ENCODE data around the gene CFAP221. TPM values are rescaled to one million over a fixed set of nuclear protein-coding genes. Genes with fewer than 3 reads are reported as not detected.

CFAP221 gene
- polyA plus RNA-seq, 4 donors: 2.9 to 32.3 (median 26.2) TPM

DNA sequence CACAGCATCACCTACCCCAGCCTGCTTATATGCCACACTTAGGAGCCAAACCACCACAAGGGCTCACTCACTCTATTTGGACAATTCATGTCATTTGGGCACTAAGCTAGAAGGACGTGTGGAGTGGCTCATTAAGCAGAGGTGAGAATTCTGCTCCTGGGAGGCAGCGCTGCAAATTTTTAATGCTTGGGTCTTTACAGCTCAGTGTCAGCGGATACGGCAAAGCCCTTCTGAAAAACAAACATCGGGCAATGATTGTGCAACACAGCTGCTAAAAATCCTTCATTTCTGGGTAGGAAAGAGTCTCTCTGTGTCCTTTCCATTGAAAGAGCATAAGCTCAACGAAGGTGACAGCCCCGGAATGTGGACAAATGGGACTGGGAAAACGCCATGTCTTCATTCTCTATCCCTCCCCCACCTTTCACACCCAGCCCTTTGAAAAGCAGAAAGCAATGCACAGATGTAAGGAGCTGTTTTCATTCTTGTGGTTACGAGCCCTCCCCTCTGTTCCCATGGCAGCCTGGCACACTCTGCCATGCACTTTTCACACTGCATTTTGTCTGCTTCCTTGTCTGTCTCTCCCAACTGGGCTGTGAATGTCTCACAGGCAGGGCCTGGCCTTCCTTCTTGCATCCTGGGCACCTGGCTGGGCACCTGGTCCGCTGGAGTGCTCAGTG lies 150.7 kb downstream of the CFAP221 start:
- no peak for DNase-seq (ENCODE audit: low read depth in 4 of 4, low spot score in 3 of 4)

DNA sequence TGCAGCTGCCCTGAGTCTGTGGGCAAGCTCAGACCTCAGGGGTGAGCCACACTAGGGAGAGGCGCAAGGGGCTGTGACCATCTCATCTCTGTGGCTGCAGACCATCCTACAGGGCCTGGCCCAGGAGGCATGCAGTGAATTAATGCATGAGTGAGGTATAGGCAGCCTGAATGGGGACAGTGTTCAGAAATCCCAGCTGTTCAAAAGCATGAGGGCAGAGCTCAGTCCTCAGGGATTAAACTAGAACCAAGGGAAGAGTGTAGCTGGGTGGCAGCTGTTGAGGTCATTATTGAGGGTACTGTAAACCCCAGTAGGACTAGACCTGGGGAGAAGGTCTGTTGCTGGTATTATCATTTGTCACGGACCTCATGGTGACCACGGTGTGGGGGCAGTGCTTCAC lies 151.8 kb downstream of the CFAP221 start:
- DNase-seq (ENCODE audit: low read depth in 4 of 4, low spot score in 3 of 4): no peak

DNA sequence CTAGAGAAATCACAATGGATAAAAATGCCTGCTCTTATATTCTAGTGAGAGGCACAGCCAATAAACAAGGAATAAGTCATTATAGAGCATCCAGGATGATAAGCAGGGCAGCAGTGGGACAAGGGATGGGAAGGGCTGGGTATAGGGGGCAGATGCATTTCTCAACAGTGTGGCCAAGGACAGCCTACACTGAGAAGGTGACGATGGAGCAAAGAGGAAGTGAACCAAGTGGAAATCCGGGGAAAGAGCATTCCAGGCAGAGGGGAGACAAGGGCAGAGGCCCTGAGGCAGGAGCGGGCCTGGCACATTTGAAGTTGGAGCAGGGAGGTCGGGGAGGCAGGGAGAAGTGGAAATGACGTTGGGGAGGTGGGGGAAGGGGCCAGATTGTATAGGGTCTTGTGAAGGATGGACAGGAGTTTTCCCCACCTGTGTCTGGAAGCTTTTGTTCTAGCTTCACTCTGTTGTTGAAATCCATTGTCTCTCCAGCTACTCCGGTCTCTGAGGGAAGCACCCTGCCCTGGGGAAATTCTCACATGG lies 152.3 kb downstream of the CFAP221 start:
- no peak for DNase-seq (ENCODE audit: low read depth in 4 of 4, low spot score in 3 of 4)

DNA sequence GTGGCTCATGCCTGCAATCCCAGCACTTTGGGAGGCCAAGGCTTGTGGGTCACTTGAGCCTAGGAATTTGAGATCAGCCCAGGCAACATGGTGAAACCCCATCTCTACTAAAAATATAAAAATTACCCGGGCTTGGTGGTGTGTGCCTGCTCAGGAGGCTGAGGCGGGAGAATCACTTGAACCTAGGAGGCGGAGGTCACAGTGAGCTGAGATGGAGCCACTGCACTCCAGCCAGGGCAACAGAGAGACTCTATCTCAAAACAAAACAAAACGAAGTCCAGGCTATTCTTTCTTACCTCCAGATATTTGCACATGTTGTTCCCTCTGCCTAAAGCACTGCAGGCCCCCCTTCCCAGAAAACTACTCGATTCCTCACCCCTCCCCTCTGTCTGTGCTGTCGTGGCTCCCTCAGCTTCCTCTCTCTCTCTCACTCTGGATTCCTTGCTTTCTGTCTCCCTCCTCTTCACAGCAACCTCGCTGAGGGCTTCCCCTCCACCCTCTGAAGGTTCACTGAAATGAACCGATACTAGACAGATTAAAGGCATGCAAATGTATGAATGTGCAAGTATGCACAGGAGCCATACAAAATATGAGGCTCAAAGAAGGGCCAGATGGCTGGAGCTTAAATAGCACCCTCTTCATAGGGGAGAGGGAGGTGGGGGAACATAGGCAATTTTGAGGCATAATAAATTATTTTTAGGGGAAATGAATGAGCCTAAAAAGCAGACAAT lies 153.2 kb downstream of the CFAP221 start:
- no peak for DNase-seq (ENCODE audit: low read depth in 4 of 4, low spot score in 3 of 4)

DNA sequence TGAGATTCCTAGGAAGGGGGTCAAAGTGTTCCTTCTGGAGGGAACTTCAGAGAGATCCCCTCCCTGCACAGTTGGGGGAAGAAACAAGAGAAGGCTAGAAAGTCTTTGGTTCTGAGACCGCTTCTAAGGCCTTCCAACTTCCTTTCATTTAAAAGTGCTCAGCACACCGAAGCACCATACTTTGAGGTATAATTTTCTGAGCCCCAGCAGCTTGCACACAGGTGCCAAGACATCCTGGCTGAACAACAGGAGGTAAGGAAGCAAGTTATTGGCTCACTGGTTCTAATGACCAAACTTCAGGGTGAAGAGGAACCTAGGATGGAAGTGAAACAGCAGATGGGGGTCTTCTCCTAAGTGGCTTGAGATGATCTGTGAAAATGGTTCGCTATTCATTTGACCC lies 154.0 kb downstream of the CFAP221 start:
- no peak for DNase-seq (ENCODE audit: low read depth in 4 of 4, low spot score in 3 of 4)

DNA sequence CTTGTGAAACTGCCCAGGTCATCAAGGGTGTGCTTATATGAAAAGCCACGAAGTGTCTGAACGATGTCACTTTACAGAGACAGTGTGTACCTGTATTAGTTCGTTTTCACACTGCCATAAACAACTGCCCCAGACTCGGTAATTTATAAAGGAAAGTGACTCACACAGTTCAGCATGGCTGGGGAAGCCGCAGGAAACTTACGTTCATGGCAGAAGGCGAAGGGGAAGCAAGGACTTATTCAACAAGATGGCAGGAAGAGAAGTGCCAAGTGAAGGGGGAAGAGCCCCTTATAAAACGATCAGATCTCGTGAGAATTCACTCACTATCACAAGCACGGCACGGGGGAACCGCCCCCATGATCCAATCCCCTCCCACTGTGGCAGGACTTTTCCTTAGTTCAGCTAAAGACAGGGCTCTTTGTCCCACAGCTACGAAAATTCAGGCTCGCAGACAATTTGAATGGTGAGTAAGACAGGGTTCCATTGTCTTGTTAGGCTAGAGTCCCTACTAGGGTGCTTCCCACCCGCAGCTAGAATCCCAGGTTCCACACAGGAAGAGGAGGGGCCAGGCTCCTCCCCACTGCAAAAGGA lies 154.9 kb downstream of the CFAP221 start:
- no peak for DNase-seq (ENCODE audit: low read depth in 4 of 4, low spot score in 3 of 4)

DNA sequence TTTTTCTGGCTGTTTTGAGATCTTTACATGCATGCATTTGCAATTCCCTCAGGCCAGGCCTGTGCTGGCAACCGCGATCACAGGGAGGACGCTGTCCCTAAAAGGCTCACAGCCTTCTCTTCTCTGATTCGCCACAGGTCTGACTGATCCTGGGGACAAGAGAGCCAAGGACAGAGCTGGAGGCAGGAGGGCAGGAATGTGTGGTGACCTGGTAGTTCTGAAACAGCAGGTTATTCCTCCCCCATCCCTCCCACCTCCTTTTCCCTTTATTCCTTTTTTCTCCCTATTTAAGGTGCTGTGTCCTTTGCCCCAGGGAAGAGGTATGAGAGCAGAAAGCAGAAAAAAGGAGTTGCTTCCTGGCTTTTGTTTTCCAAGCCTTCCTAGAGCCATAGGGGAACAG lies 156.6 kb downstream of the CFAP221 start:
- DNase-seq (ENCODE audit: low read depth in 4 of 4, low spot score in 3 of 4): no peak

DNA sequence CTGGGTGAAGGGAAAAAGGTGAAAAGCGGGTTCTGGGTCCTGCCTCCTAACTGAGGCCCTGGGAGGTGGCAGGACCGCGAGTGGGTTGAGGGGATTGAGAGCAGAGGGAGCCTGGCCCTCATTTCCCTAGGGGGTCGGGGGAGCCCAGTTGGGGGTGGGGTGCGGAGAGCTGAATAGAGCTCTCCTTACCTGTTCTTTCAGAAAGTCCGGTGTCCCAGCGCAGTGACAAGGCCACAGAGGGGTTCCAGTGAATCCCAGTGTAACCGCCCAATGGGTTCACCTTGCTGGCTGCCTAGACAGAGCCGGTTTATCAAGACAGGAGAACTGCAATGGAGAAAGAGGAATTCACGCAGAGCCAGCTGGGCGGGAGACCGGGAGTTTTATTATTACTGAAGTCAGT lies 157.1 kb downstream of the CFAP221 start:
- no peak for DNase-seq (ENCODE audit: low read depth in 4 of 4, low spot score in 3 of 4)

DNA sequence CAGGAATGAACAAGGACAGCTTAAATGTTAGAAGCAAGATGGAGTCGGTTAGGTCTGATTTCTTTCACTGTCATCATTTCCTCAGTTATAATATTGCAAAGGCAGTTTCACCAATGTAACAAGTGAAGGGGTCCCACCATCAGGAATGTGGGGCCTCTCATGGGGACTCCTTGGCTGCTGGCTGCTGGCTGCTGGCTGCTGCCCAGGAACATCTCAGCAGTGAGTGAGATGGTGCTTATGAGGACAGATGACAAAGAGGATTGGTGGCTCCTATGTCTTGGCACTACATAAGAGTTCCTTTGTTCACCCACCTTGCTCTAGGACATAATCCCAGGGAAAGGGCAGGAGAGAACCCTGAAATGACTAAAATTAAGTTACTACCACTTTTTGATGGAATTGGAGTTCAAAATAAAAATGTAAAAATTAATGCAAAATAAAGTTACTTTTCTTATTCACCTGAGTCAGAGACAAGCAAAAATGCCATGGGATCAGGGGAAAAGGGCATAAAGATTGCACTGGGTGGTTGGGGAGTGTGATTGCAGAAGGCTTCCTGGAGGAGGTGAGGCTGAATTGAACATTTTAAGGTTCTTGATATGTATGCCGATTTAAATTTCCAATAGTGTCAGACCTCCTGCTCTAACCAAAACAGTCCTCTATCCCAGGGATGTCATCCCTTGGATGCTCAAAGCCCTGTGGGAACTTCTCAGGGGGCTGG lies 158.1 kb downstream of the CFAP221 start:
- no peak for DNase-seq (ENCODE audit: low read depth in 4 of 4, low spot score in 3 of 4)

DNA sequence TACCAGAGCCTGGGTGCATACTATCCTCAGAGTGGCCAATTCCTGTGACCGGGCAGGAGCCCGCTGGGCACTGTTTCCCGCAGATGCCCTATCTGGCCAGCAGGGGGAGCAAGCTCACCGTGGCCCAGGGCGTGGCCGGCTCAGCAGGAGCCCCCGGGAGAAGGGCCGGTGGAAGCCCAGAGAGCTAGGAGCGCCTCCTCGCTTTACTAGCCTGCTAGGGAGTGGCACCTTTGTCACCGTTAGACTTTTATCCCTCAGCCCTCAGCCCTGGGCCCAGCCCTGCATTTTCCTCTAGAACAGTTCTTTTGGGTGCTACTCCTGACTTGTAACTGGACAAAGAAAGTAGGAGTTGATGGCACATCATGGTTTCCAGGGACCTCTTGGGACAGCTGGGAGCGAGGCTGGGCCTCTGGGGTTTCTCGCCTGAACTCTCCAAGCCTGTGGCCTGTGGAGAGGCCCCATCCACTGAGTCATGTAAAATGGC lies 158.7 kb downstream of the CFAP221 start:
- no peak for DNase-seq (ENCODE audit: low read depth in 4 of 4, low spot score in 3 of 4)

DNA sequence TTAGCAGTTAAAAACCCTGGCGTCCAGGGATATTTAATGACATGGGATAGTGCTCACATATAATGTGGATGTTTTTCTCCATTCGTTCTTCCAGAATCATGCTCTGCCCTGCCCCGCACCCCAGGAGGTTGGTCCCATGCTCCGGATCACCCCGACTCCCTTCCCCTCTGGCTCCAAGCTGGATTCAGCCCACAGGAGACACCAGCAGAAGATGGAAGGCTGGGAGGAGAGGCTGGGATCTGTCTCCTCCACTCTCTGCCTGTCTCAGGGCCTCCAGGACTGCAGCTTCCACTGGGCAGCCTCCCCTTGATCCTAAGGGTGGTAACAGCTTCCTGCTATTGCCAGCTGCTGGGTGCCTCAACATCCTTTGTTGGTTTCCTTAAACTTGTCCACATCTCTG lies 159.3 kb downstream of the CFAP221 start:
- no peak for DNase-seq (ENCODE audit: low read depth in 4 of 4, low spot score in 3 of 4)

DNA sequence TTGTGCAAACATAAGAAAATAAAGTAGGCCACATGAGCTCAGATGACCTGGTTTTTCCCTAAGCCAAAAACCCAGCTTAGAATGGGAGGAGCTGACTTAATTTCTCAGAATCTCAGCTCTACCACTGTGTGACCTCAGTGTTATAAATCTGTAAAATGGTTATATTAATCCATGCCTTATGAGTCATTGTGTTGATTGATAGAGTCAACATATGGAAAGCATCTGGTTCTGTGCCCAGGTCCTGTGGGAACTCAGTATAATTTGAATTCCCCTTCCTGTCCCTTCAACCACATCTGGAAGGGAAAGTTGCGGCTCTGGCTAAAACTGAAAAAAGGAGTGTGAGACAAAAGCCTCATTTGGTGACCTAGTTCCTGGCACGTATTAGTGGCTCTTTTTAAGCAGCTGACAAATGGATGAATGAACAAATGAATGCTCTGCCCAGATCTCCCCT lies 160.4 kb downstream of the CFAP221 start:
- DNase-seq (ENCODE audit: low read depth in 4 of 4, low spot score in 3 of 4): no peak

DNA sequence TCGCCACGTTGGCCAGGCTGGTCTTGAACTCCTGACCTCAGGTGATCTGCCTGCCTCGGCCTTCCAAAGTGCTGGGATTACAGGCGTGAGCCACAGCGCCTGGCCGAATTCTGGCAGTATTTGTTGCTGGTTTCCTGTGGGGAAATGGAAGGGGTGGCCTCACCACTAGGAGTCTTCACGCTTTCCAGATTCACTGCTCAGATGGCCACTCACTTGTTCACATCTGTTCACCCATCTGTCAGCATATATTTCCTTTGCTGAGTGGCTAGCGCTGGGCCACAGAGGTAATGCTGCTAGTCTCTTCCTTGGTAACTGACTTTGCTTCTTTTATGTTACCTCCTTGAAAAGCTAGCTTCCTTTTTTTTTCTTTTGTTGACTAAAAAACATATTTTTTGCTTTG lies 162.0 kb downstream of the CFAP221 start:
- no peak for DNase-seq (ENCODE audit: low read depth in 4 of 4, low spot score in 3 of 4)

Other genes with a start within 250 kb of the CFAP221 start
- 10 to 100 TPM; 19.3 to 29.1 (median 20.3) TPM for gene C2orf76, start 177.6 kb upstream of the CFAP221 start, polyA plus RNA-seq (ENCODE audit: insufficient read length in 4 of 4)
- gene DBI, start 177.5 kb upstream of the CFAP221 start, polyA plus RNA-seq (ENCODE audit: insufficient read length in 4 of 4): 100 to 1,000 TPM; 102 to 271 (median 257) TPM
- 10 to 100 TPM in 3 of 4 donors, 1 to 10 TPM in 1; 6.4 to 65.3 (median 46.6) TPM for gene TMEM37, start 112.6 kb upstream of the CFAP221 start, polyA plus RNA-seq (ENCODE audit: insufficient read length in 4 of 4)
- 10 to 100 TPM in 1 of 4 donors, 1 to 10 TPM in 2, under 1 TPM in 1; 0.37 to 17.6 (median 7.7) TPM for gene SCTR, start 20.0 kb upstream of the CFAP221 start, polyA plus RNA-seq (ENCODE audit: insufficient read length in 4 of 4)
- 10 to 100 TPM in 3 of 4 donors, 1 to 10 TPM in 1; 9.0 to 21.4 (median 19.2) TPM for gene TMEM177, start 134.8 kb downstream of the CFAP221 start, polyA plus RNA-seq (ENCODE audit: insufficient read length in 4 of 4)
- 10 to 100 TPM; 15.3 to 24.1 (median 20.9) TPM for gene PTPN4, start 215.5 kb downstream of the CFAP221 start, polyA plus RNA-seq (ENCODE audit: insufficient read length in 4 of 4)